SH-SY5Y (cell line): ENCODE measurements around the gene LONRF2.

Experiments
- GATA2 ChIP-seq: IDR thresholded peaks from 2 replicates; pipeline ENCODE4 v1.6.1; 2011; ENCODE audit warnings: mild to moderate bottlenecking, low read depth, low read length
- GATA3 ChIP-seq: IDR thresholded peaks from 2 replicates; pipeline ENCODE4 v1.6.1; 2011; ENCODE audit warnings: low read depth, mild to moderate bottlenecking, low read length, moderate library complexity

DNA sequence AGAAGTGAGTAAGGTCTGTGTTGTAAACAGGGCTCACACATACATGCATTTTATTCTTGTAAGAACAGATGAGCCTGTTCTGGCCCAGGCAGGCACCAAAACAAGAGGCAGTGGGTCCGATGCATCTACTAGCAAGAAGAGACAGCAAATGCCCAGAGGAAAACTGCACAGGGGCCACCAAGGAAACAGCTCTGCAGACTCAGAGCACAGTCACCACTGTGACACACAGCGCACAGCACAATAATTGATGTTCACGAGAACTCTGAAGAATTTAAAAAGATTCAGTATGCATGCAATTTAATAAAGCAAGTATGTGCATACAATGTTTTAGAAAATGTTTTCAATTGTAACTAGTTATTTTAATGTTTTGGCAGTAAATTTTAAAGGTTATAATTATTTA lies 24.8 kb downstream of the LONRF2 start:
- TF ChIP-seq GATA2, result no peak
- no peak for TF ChIP-seq GATA3
